ENCODE measurements around the gene PPT2.
A peak's percentile ranks its signal among the peaks of the same experiment; 100 is the strongest.
"Not testable (repeated sequence)": the region's sequence is repeated elsewhere in the genome, so short reads cannot be mapped to it uniquely, and the experiment has no call there.

Gene PPT2

DNA sequence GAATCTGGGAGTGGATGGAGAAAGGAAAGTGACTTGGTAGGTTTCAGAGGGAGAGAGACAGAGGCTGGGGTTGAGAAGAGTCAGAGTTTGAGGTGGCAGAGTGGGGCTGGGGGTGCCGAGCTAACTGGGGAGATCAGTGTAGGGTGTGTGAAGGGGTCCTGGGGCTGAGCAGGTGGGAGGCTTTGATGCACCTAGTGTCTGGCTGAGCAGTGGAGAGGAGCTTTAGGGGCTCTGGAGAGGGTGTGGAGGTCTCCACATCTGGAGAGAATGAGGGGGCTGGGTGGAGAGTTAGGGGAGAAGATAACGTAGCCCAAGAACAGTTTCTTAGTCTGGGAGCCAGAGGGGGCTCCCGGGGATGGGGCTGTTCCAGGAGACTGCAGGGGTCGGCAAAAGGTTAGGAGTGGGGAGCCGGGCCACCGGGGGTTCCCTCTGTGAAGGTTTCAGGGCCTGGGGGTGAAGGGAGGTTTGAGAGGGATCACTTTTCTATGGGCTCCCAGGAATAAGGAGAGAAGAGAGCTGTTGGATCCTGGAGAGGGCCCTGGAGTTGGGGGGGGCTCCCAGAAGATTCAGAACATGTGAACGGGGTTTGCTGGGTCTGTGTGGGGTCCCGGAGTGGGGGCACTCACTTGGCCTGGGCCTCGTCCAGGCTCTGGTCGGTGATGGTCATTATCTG lies 35.3 kb downstream of the PPT2 start:
- no peak for DNase-seq (ENCODE audit: low read depth in 2 of 2)

DNA sequence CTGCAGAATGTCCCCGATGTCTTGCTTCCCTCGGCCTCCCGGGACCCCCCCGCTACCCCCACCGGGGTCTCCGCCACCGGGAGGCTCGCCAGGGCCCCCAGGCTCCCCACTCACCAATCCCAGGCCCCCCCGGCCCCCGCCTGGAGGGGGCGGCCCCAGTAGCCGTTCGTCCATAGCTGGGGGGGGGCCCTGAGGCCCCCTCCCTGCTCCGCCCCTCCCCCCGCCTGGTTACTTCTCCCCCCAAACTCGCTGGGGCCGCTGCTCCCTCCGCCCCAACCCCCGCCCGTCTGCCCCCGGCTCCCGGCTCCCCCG lies 35.8 kb downstream of the PPT2 start:
- no peak for DNase-seq (ENCODE audit: low read depth in 2 of 2)

DNA sequence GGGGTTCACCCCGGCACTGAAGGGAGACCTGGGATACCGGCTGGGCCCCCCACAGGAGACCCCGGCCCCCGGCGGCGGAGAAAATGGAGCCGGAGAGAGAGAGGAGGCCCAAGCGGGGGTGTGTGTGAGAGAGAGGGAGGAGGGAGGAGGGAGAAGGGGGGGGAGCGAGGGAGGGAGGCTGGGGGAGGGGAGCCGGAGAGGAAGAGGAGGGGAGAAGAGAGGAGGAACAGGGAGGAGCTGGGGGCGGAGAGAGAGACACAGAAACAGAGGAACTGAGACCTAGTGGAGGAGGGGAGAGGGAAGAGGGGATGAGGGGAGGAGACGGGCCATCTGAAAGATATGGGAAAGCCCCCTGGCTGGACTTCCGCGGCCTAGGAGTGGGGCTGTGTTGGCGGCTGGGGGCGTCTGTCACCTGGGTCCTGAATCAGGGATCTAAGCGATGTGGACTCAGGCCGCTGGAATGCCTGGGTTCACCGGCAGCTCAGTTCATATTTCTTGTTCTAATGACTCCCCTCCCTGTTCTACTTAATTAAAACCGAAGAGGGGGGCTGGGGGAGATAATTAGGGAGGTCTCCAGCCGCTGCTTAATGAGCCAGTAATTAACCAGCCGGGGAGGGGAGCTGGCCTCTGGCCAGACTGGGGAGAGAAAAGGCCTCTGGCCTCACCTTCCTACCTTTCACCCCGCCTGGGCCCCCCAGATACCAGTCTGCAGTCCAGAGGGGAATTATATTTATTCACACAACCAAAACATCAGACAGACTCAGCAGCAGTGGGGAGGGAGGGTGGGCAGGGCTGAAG lies 36.3 kb downstream of the PPT2 start, which contains the start of gene PBX2:
Gene PBX2, minus strand, starts transcription at position 149 of the 798 bp plus-strand sequence. CDS start 287 bp downstream, outside the sequence.
- peak; percentile 64 to 82 for DNase-seq (ENCODE audit: low read depth in 2 of 2)

DNA sequence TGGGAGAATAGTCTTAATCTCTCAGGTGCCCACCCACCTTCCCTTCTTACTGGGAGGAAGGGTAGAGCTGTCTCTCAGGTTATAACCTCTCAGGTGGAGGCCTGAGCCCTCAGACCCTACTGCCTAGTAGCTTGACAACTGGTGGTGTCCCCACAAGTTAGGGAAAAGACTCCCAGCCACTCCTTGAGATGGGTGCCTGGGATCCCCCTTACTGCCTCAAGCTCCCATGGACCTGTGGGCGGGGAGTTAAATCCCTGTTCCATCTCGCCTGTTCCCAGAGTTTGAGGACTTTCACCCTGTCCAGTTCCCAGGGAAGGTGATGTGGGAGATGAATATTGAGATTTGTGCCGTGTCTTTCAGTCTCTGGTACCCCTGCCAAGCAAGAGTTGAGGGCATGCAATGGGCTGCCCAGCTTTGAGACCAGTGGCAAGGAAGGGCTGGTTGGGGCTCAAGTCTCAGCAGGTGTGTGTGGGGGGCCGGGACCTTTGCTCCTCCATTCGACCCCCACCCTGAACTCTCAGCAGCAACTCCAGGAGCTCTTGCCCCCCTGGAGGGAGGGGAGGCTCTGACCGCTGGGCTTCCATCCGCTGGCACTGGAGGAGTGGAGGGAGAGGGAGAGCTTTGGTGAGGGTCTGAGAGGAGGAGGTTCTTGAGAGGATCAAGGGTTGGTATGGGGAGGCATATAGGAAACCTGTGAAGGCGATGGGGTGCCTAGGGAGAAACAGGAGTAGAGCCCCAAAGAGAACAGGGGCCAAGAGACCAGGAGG lies 37.2 kb downstream of the PPT2 start:
- DNase-seq (ENCODE audit: low read depth in 2 of 2) = no peak

DNA sequence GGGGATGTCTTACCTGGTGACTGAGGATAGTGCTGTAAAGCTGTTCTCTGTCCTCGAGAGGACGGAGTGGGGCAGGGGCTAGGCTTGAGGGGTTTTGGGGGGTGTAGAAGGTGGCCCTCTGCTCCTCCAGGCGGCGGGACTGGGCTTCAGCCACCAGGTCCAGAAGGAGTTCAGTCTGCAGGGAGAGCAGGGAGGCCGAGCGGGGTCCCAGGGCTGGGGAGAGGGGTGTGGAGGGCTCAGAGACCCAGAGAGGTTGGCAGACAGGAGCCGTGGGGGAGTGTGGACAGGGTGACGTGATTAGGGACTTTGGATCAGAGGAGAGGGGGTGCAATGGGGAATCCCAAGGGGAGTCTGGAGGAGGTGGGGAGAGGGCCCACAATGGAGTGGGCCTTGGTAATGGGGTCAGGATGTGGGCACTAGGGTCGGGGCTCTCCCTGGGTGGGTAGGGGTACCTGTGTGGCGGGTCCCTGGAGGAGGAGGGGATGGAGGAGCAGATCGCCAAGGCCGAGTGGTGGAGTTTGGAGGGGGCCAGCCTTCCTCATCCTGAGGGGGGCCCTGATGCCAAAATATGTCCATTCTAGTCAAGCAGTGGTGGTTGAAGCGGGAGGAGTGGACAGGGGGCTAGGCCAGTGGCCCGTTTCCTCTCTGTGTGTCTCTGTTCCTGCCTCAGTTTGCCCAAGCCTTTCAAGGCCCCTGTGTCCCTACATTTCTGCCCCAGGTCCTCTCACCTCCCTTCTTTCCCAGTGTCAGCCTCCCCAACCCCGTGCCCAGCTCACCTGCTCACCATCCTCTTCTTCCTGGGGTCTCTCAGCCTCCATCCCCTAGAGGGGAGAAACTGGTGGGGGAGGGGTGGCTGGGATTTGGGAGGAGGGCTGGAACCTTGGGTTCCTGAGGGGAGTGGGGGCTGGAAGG lies 38.0 kb downstream of the PPT2 start:
- DNase-seq (ENCODE audit: low read depth in 2 of 2) = no peak

DNA sequence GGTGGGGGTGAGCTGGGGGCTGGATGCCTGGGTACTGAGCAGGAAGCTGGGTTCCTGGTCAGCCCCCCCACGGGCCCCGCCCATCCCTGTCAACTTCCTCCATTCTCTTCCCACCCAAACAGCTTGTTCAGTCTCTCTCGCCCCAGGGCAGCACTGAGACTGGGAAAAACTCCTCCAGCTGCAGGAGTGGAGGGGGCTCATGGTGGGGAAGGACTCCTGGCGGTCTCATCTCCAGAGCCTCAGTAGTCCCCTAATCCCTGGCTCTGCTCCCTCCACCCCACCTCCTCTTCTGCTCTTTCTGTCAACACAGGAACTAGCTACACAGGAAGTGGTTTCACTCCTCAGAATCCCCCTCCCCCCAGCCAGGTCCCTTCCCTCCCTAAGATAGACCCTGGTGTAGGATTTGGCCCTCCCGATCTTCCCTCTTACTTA lies 38.7 kb downstream of the PPT2 start, which contains the start of gene GPSM3:
Gene GPSM3, minus strand, starts transcription at position 36 of the 432 bp plus-strand sequence. CDS start 130 bp downstream, outside the sequence.
- DNase-seq (ENCODE audit: low read depth in 2 of 2) = no peak

DNA sequence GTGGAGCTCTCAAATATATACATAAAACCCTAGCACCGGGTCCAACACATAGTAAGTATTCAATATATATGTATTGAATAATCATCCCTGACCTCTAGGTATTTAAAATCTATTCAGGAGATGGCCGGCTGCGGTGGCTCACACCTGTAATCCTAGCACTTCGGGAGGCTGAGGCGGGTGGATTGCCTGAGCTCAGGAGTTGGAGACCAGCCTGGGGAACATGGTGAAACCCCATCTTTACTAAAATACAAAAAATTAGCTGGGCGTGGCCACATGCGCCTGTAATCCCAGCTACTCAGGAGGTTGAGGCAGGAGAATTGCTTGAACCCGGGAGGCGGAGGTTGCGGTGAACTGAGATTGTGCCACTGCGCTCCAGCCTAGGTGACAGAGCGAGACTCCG lies 39.2 kb downstream of the PPT2 start:
- DNase-seq (ENCODE audit: low read depth in 2 of 2) = not testable (repeated sequence)

DNA sequence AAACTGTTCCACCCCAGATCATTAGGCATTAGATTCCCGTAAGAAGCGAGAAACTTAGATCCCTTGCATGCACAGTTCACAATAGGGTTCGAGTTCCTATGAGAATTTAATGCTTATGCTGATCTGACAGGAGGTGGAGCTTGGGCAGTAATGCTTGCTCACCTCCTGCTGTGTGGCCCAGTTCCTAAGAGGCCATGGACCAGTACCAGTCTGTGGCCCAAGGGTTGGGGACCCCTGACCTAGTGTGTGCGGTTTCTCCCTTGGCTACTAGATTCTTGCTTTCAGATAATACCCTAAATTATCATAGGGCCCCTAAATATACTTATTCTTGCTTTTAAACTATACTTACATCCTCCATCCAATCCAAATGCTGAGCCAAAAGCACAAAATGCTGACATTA lies 40.4 kb downstream of the PPT2 start:
- no peak for DNase-seq (ENCODE audit: low read depth in 2 of 2)

DNA sequence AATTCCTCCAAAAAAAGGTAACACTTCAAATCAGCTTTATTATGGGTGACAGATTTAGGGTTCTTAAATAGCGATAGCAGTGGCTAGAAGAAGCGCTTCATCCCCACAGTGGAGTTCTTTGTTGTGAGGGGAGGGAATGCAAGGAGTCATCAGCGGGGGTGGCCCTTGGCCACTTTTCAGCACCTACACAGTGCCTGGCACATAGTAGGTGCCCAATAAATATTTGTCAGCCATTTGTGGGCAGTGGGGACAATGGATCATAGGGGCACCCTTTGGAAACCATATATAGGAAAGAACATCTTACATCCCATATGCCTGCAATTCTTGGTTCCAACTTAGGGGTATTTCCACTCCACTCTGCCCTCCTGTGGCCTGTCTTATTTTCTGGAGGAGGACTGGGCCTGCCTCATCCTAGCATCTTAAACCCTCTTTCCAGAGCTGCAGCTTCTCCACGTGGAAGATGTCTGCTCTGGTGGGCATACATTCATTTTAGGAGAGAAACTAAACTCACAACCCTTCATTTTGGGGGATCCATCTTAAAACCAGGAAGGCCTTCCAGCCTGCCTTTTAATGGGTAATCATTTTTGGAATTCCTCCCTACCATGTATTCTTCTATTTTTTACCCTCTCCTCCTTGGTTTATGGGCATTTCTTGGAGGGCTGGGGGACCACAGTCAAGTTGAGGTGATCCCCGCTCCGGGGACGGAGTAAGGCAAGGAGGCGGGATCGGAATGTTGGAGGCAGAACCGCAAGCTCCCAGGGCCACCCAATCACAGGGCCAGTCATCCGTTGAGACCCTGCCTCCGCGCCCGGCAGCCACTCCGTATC lies 41.1 kb downstream of the PPT2 start:
- DNase-seq (ENCODE audit: low read depth in 2 of 2) = no peak

DNA sequence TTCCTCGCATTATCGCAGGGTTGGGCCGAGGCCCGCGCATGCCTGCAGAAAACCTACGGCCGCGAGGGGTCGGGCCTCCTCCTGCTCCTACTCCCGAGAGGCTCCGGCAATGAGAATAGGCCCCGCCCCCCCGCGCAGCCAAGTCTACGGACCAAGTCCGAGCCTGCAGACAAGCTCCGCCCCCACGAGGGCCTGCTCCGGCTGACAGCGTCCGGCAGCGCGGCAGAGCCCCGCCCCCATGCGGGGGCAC lies 41.6 kb downstream of the PPT2 start:
- peak; percentile 100 for DNase-seq (ENCODE audit: low read depth in 2 of 2)

DNA sequence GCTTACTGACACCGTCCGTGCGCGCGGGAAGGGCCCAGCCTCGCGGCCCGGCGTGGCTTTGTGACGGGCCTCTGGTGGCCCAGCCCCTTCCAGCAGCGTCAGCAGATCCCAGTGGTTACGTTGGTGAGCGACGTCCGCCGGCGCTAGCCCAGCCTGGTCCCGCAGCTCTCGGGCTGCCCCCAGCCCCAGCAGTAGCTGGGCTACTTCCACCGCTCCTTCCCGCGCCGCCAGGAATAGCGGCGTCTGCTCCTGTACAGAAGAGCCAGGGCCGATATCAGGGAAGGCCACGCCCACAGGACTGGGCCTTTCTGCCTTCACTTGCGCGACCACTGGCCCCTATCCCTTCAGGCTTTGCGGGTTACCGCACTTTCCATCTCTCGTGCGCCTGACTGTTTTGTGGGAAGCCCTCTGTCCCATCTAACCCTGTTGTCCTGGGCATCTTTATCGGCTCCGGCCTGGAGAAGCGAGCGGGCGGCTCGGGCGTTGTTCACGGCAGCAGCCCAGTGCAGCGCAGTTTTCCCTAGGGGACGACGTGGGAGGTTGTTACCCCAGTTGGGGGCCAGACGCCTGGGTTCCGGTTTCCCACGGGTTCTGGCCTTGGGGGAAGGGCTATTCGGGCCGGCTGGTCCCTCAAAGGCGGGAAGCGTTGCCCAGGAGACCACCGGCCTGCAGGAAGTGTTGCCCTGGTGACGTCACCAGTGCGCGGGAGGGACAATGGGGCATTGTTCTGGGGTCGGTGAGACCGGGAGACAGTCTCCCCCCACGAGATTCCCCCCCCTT lies 42.2 kb downstream of the PPT2 start:
- DNase-seq (ENCODE audit: low read depth in 2 of 2) = peak in 1 of 2 donors; percentile 53

DNA sequence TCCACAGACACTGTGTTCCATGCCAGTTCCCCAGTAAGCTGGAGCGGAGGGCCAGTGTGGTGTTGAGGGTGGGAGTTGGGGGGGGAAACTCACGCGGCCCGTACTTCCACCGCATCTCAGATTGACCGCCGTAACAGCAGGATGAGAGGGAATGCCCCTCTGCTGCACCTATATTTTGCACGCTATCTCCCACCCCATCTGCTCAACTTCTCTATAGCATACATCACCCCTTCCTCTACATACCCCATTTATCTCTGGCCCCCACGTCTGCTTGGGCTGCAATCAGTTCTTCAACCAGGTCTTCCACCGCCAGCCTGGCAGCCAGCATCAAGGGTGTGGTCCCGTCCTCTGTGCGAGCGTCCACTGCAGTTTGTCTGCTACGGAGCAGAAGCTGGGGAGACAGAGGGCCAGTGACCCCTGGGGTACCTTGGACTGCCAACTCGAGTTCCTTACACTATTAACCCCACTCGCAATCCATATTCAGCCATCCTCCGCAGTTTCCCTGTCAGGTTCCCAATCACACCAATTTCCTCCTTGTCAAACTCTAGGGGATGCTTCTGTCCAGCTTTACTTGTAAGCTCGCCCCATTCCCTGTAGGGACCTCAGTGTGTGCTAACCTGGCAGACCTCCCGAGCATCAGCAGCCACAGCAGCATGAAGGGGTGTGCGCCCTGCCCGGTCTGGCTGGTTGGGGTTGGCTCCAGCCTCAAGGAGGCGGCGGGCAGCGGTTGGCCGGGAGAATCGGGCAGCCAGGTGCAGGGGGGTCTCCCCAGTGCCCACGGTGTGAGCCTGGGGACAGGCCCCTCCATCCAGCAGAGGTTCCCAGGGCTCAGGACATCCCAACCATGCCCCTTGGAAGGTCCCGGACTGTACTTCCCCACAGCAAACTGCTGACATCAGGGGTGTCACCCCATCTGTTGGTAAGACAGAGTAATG lies 43.0 kb downstream of the PPT2 start:
- no peak for DNase-seq (ENCODE audit: low read depth in 2 of 2)

DNA sequence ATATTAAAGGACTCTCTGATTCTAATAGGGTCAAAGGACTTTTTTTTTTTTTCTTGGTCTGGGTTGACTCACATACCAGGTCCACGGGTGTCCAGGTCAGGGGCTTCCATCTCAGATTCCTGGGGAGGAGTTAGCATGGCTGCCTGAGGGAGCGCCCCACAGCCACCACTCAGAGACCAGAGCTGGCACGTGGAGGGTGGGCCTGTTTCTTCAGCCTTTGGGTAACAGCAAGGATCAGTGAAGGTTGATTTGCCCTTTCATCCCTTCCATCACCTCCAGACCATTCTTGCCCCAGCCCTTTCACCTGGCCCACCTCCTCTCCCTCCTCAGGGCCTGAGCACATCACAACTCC lies 44.4 kb downstream of the PPT2 start:
- no peak for DNase-seq (ENCODE audit: low read depth in 2 of 2)

DNA sequence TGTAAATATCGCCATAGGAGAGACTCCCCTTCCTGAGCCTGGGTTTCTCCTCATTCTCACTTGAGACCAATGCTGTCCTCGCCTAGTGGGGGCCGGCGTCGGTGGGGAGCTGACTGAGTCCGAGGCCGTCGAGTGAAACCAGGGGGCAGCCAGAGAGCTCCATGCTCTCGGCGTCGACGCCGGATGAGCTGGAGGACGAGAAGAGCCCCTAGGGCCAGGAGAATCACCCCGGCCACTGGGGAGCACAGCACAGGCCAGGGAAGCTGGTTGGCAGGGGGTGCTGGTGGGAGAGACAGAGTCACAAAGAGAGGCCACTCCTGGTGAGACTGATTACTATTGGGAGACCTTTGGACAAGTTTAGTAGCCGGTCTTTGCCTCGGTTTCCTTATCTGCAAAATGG lies 44.9 kb downstream of the PPT2 start:
- DNase-seq (ENCODE audit: low read depth in 2 of 2) = no peak

DNA sequence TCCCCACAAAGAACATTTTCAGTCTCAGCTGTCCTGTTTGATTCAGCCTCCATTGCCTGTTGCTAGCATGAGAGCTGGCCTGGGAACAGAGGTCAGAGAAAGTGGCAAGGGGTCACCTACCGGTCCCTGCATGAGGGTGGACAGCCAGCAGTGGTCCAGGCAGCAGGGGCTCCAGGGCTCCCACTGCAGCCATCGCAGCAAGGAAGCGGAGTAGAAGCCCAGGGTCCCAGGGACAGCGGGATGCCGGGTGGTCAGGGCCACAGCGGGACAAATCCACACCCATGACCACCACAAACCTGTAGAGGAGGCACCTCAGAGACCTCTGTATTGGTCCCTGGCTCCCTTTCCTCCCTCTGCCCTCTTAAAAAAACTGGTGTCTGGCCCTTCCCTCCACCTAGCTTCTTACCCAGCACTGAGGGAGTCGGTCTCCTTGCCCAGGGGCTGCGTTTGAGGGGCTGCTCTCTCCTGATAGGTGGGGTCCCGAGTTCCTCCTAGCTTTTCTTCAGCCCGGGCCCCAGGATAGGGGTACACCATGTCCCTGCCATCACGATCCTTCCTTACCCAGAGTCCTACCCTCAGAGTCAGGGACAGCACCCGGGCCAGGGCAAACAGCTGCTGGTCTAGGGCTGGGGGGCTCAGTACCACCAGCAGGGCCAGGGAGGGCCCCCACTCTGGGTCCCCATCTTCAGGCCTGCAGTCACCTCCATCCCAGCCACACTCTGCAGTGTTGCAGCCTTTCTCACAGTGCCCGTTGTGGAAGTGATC lies 47.0 kb downstream of the PPT2 start:
- no peak for DNase-seq (ENCODE audit: low read depth in 2 of 2)

DNA sequence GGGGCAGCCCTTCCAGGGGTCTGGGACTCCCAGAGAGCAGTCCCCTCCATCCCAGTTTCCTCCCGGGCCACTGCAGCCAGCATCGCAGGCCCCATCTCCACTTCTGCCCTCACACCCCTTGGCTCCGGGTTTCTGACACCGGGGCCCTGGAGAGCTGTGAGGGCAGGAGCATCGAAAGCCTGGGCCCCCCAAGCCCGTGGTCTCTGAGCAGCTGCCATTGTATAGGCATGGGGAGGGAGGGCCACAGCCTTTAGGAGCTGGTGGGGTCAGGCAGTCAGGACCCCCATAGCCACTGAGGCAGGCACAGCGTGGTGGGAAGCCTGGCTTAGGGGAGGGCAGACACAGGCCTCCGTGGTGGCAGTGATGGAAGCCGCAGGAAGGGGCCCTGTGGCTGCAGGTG lies 48.2 kb downstream of the PPT2 start:
- no peak for DNase-seq (ENCODE audit: low read depth in 2 of 2)

DNA sequence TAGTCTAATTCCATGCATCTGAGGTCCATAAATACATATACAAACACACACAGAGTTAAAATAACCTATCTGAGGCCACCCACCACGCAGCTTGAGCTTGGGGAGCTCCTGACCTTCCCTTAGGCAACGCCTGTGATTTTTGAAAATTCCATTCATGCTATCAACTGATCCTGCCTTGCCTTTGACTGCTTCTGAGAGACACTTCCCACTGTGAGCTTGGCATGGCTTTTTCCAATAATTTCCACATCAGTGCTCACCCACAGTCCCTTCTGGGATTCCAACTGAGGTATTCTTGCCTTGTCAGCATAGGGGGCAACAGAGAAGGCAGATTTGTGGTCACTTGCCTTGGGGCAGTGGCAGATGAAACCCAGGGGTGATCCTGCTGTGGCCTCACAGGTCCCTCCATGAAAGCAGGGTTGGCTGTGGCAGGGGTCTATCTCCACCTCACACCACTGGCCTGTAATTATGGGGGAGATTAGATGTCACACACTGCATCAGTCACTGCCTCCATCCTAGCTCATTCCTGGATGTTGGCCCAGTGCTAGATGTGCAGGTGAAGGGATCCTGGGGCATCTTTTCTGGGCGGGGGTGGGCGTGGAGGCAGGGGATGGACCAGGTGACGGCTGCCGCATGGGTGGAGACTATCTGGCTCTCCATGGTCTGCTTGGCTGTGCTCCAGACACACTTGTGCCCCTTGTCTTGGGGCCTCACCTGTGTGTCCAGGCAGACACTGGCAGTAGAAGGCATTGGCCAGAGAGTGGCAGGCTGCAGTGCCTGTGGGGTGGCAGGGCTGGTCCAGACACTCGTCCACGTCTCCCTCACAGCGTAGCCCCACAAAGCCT lies 49.7 kb downstream of the PPT2 start:
- no peak for DNase-seq (ENCODE audit: low read depth in 2 of 2)
